Mucosa of rectum (tissue), 2 donors: Measurements from ENCODE around the gene OSR1.
"Not testable (repeated sequence)": the region's sequence is repeated elsewhere in the genome, so short reads cannot be mapped to it uniquely, and the experiment has no call there.

Source experiments
- H3K27ac ChIP-seq, 2 donors: one replicate each; pipeline ENCODE4 v1.7.0; 2013; ENCODE audit warnings: inconsistent platforms in 2 of 2, low read depth in 2 of 2, low read length in 2 of 2
- H3K27me3 ChIP-seq, 2 donors: one replicate each; pipeline ENCODE4 v1.7.0; 2013; ENCODE audit warnings: low read length in 2 of 2; ENCODE audit not compliant: control insufficient read depth in 2 of 2, insufficient read depth in 2 of 2
- H3K36me3 ChIP-seq, 2 donors: one replicate each; pipeline ENCODE4 v1.7.0; 2013; ENCODE audit warnings: low read length in 2 of 2; ENCODE audit not compliant: control insufficient read depth in 2 of 2, insufficient read depth in 2 of 2
- H3K4me1 ChIP-seq, 2 donors: one replicate each; pipeline ENCODE4 v1.7.0; 2013; ENCODE audit warnings: low read length in 2 of 2, mild to moderate bottlenecking in 1 of 2; ENCODE audit not compliant: control insufficient read depth in 2 of 2, insufficient read depth in 2 of 2
- H3K4me3 ChIP-seq, 2 donors: one replicate each; pipeline ENCODE4 v1.7.0; 2013; ENCODE audit warnings: low read length in 2 of 2
- H3K9ac ChIP-seq, 2 donors: one replicate each; pipeline ENCODE4 v1.7.0; 2013; ENCODE audit warnings: low read length in 2 of 2, low read depth in 1 of 2, mild to moderate bottlenecking in 1 of 2
- H3K9me3 ChIP-seq, 2 donors: one replicate each; pipeline ENCODE4 v1.7.0; 2013; ENCODE audit warnings: low read length in 2 of 2; ENCODE audit not compliant: control insufficient read depth in 2 of 2
- donor health status: healthy.
- donor health status: Normal muscosa, but diverticular disease.

OSR1 gene

DNA sequence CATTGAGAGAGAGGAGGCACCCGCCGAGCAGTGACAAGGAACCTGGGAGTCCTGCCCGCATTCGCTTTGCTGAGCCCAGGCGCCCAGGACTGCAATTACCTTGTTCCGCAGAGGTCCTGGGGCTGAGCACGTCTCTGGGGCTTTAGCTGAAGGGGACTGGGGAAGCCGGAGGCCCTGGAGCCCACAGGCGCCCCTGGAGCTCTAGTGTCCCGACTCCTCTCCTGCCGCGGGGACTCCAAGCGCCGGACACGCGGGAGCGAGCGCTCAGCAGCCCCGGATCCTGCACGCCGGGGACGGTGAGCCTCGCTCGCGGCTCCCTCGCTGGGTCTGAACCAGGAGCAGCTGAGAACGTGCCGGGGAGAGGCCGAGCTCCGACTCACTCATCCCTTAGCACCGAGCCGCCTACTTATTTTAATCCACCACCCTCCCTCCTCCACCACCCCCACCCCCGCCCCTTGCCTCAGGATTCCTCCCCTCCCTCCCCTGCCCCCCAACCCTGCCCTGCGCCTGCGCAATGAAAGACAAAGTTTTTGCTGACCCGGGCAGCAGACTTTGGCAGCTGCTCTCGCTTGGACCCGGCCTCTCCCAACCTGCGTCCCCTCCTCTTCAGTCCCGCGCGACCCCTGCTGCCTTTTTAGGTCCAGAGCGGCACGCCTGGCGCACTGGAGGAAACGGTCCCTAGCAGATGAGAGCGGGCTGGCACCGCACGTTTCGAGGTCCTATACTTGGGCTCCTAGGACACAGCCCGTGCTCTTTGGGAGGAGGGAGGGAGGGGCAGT, at the start of gene OSR1:
Gene OSR1 (minus strand): TSS at position 382 of the 779 bp plus-strand sequence. CDS start 4,818 bp downstream, outside the sequence.
- Histone ChIP-seq H3K9me3 (no peaks in the 10 kb centered on the region), H3K27ac (peak within 1 kb of the TSS; percentile 61 to 63), H3K27me3 (peaks cover 49 to 62% of the 10 kb centered on the region in 2 donors), H3K4me1 (peaks cover 12 to 25% of the 10 kb centered on the region in 2 donors), H3K4me3 (peak within 1 kb of the TSS; percentile 61 to 72), H3K9ac (peak within 1 kb of the TSS; percentile 35 to 53), H3K36me3 (no peaks in the 10 kb centered on the region)

DNA sequence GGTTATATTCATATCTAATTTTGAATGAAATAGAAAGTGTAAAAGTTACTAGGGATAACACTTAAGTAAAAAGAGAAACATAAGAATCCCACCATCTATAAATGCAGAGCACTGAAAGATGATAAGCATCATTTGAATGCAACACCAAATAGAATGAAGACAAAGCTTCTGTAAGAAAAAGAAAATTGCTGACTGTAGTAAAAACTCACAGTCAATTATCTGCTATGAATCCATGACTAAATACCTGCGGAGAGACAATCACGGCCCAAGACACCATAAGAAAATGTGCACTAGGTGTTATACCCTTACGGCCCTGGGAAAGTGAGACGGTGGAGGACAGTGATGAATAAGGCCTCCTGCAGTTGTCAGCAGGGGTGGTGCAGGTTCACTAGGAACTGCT, 45.4 kb upstream of the OSR1 start:
- no peak overlapping the region for H3K27ac ChIP-seq

DNA sequence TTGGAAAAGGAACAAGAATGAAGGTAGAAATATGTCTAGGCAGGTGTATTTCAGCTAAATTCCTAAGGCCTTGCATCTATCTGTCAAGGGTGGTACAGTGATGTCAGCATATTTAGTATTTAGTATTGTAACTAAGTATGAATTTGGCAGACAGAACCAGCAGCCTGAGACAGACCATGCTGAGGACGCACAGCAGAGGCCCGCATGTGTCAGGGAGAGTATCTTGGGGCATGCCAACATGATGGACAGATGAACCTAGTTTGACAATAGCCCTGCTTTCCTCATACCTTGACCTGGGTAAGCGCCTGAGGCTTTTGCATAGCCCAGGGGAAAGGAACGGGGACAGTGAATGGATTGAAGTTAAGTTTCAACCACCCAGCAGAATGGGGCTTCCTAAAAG, 33.8 kb upstream of the OSR1 start:
- no peaks in the 10 kb centered on the region for H3K4me1 ChIP-seq
- H3K27me3 ChIP-seq, result no peaks in the 10 kb centered on the region
- H3K9ac ChIP-seq, result no peak overlapping the region
- H3K4me3 ChIP-seq, result no peak overlapping the region
- H3K27ac ChIP-seq, result no peak overlapping the region
- no peaks in the 10 kb centered on the region for H3K9me3 ChIP-seq
- no peaks in the 10 kb centered on the region for H3K36me3 ChIP-seq

More for the DNA sequence above, 45.4 kb upstream of the OSR1 start:
- Histone ChIP-seq H3K36me3 (no peaks in the 10 kb centered on the region), H3K9ac (no peak overlapping the region), H3K4me1 (no peaks in the 10 kb centered on the region), H3K9me3 (no peaks in the 10 kb centered on the region), H3K4me3 (no peak overlapping the region), H3K27me3 (no peaks in the 10 kb centered on the region)

DNA sequence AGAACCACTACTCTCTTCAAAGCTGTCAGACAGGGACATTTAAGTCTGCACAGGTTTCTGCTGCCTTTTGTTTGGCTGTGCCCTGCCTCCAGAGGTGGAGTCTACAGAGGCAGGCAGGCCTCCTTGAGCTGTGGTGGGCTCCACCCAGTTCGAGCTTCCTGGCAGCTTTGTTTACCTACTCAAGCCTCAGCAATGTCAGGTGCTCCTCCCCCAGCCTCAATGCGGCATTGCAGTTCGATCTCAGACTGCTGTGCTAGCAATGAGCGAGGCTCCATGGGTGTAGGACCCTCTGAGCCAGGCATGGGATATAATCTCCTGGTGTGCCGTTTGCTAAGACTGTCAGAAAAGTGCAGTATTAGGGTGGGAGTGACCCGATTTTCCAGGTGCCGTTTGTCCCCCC, 31.0 kb upstream of the OSR1 start:
- not testable (repeated sequence) for H3K9ac ChIP-seq, H3K4me3 ChIP-seq, H3K4me1 ChIP-seq, H3K9me3 ChIP-seq, H3K27ac ChIP-seq, H3K27me3 ChIP-seq, H3K36me3 ChIP-seq

DNA sequence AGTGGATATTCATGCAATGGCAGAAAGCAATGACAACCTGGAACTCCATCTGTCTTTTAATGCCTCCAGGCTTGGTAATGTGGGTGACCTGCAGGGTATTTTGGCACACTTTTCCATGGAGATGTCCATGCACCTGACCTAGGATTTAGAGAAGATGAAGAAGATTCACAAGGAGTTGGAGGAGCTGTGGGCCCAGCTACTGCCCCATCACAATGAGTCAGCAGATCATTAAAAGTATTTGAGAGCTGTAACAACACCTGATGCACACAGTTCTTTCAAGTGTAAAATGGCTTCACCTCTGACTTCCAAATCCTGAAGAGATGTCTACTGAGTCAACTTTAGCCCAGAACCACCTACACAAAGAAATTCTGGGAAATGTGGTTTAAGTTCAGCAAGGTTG, 22.1 kb upstream of the OSR1 start:
- Histone ChIP-seq H3K9ac (no peak overlapping the region), H3K4me1 (no peaks in the 10 kb centered on the region), H3K4me3 (no peak overlapping the region), H3K27ac (no peak overlapping the region), H3K9me3 (no peaks in the 10 kb centered on the region), H3K27me3 (no peaks in the 10 kb centered on the region), H3K36me3 (no peaks in the 10 kb centered on the region)

DNA sequence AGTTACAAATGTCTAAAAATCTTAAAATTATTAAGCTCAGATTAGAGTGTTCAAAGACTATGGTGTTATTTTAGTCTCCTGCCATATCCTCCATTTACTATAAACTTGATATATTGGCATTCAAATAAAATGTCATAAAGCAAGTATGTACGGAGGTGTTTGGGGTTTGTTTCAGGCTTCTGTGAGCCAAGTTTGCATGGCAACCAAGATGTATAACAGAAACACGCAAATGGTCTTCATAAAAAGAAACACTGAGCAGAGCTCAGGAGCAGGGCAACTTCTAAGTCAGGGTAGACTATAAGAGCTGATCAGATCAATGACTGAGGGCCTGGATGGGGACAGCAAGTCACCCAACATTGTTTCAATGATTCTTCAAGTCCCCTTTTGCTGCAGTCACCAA, 20.5 kb upstream of the OSR1 start:
- Histone ChIP-seq H3K9ac (no peak overlapping the region), H3K27me3 (no peaks in the 10 kb centered on the region), H3K9me3 (no peaks in the 10 kb centered on the region), H3K4me3 (no peak overlapping the region), H3K4me1 (no peaks in the 10 kb centered on the region), H3K27ac (no peak overlapping the region), H3K36me3 (no peaks in the 10 kb centered on the region)

DNA sequence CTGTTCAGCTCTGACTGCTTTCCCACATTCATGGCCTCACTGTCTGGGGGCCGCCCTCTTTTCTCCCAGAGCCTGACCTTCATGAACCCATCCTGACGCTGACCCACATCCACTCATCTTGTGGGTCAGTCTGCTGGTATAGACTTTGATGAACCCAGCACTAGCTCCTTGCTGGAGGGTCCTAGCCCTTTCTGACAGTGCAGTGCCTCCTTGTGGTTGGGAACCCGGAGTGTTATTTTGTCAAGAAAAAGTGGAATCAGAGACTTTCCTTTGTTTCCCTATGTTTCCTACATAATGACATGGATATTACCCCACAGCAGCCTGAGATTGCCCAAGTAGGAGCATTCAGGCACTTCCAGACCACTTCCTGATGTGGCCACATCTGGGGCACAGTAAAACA, 19.3 kb upstream of the OSR1 start:
- H3K9me3 ChIP-seq, result no peaks in the 10 kb centered on the region
- H3K27me3 ChIP-seq, result no peaks in the 10 kb centered on the region
- H3K36me3 ChIP-seq, result no peaks in the 10 kb centered on the region
- no peak overlapping the region for H3K9ac ChIP-seq
- no peak overlapping the region for H3K4me3 ChIP-seq
- H3K4me1 ChIP-seq, result no peaks in the 10 kb centered on the region
- H3K27ac ChIP-seq, result no peak overlapping the region

DNA sequence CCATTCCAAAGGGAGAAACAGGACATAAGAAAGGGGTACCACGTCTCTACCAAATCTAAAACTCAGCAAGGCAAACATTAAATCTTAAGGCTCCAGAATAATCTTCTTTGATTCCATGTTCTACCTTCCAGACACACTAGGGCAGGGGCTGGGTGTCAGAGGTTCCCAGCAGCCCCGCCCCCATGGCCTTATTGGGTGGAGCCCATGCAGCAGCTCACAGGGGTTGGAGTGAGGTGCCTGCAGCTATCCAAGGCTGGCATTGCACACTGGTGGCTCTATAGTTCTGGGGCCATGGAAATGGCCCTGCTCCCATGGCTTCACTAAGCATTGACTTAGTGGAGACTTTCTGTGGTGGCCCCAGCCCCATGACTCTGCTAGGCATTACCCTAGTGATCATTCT, 14.9 kb upstream of the OSR1 start:
- H3K9me3 ChIP-seq, result no peaks in the 10 kb centered on the region
- H3K27ac ChIP-seq, result no peak overlapping the region
- no peaks in the 10 kb centered on the region for H3K36me3 ChIP-seq
- H3K4me1 ChIP-seq, result no peaks in the 10 kb centered on the region
- H3K4me3 ChIP-seq, result no peak overlapping the region
- H3K9ac ChIP-seq, result no peak overlapping the region
- H3K27me3 ChIP-seq, result no peaks in the 10 kb centered on the region

DNA sequence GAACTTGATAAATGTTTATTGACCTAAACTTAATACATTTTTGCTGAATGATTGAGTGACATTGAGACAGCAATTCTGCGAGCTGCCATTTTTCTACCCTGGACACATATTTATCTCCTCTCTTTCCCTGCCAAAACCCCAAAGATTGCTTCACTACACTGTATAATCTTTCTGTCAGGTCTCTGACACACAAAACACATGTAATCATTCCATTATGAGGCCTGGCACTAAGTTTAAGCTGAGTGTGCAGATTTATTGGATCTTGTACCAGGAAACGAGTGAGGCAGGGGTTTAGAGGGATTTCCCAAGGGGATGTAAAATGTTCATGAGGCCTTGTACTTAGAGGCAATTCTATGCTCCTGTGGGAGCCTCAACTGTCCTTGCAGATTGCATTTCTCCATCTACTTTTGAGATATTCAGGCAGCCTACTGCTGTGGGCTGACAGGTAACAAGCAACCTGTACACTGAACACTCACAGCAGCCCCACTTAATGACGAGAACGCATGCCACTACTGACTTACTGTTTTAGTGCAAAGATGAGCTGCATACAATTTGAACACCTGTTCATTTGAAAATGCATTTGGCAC, 13.7 kb upstream of the OSR1 start:
- H3K27me3 ChIP-seq, result no peaks in the 10 kb centered on the region
- H3K4me1 ChIP-seq, result no peaks in the 10 kb centered on the region
- no peak overlapping the region for H3K27ac ChIP-seq
- H3K9ac ChIP-seq, result no peak overlapping the region
- no peak overlapping the region for H3K4me3 ChIP-seq
- no peaks in the 10 kb centered on the region for H3K9me3 ChIP-seq
- no peaks in the 10 kb centered on the region for H3K36me3 ChIP-seq

DNA sequence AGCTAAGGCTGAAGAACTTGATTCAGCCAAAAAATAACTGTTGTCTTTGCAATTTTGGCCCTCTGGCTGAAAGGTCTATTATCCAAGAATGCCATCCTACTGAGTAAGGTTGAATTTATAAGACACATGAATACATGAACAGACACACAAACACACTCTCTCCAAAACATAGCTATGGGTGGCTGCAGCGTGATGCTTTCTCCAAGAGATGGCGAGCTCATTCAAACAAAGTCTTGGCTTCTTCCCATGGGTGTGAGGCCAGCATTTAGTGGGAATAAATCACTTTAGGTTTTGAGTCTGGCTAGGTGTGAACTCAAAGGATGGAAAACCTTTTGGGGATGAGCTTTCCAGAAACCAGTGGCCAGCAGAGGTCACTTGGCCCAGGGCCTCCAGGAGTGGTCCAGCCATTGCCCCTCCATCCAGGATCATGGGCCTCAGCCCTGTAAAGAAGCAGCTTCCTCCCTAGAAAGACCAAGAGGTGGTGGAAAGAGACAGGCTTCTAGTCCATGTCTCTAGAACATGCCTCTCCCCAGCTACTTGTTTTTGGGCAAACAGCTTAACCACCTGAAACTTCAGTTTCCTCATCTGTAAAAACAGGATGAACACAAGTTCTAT, 11.0 kb upstream of the OSR1 start:
- no peaks in the 10 kb centered on the region for H3K36me3 ChIP-seq
- peaks cover 0 to 3% of the 10 kb centered on the region in 2 donors for H3K27me3 ChIP-seq
- no peak overlapping the region for H3K27ac ChIP-seq
- H3K4me3 ChIP-seq, result no peak overlapping the region
- H3K9me3 ChIP-seq, result no peaks in the 10 kb centered on the region
- no peak overlapping the region for H3K9ac ChIP-seq
- no peaks in the 10 kb centered on the region for H3K4me1 ChIP-seq
